Measurements from ENCODE around the gene FAM241B. TPM values are rescaled to one million over a fixed set of nuclear protein-coding genes. Genes with fewer than 3 reads are reported as not detected.

The FAM241B gene
- total RNA-seq, 1 donor from 2014 or later: 50.1 TPM

DNA sequence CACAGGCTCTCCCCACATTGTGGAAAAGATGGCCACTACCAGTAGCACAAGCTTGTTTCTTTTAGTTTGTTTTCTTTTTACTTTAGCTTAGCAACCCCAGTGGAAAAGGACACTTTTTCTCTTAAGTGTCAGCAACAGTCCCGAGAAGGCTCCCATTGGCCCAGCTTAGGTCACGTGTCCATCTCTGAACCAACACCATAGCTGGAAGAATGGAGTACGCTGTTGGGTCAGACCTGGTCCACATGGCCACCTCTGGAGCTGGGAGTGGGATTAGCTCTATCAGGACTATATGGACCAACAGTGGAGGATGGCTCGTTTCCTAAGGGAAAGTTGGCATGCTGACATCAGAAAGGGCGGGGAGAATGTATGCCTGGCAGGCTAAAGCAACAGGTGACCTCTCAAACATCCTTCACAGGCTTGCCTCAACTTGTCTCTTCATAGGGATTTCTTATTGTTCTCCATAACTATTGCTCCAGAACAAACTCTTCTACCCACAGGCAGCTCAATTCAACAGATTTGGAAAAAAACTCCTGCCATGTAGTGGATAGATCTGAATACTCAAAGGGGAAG, 29.2 kb upstream of the FAM241B start:
- Mint-ChIP-seq H3K27ac (ENCODE audit: unreplicated experiment) (no peak overlapping the region), H3K9me3 (ENCODE audit: unreplicated experiment) (no peaks in the 10 kb centered on the region), H3K27me3 (ENCODE audit: unreplicated experiment) (peaks cover 1% of the 10 kb centered on the region), H3K36me3 (ENCODE audit: unreplicated experiment) (peaks cover 6% of the 10 kb centered on the region), H3K4me3 (ENCODE audit: unreplicated experiment) (no peak overlapping the region), H3K4me1 (ENCODE audit: low read depth, unreplicated experiment) (no peaks in the 10 kb centered on the region)
- no peak for DNase-seq
- TF ChIP-seq, protein P1, sequence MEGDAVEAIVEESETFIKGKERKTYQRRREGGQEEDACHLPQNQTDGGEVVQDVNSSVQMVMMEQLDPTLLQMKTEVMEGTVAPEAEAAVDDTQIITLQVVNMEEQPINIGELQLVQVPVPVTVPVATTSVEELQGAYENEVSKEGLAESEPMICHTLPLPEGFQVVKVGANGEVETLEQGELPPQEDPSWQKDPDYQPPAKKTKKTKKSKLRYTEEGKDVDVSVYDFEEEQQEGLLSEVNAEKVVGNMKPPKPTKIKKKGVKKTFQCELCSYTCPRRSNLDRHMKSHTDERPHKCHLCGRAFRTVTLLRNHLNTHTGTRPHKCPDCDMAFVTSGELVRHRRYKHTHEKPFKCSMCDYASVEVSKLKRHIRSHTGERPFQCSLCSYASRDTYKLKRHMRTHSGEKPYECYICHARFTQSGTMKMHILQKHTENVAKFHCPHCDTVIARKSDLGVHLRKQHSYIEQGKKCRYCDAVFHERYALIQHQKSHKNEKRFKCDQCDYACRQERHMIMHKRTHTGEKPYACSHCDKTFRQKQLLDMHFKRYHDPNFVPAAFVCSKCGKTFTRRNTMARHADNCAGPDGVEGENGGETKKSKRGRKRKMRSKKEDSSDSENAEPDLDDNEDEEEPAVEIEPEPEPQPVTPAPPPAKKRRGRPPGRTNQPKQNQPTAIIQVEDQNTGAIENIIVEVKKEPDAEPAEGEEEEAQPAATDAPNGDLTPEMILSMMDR (IDR thresholded peaks at IDR 0.05; ENCODE audit: partially characterized antibody, unreplicated experiment): no peak

DNA sequence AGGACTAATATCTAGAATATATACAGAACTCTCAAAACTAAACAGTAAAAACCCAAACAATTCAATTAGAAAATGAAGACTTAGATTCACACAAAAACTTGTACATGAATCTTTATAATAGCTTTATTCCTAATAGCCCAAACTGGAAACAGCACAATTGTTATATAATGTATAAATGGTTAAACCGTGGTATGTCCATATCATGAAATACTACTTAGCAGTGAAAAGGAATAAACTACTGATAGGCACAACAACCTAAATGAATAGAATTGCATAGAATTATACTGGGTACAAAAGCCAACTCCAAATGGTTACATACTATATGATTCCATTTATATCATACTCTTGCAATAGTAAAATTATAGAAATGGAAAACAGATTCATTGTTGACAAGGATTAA, 21.0 kb upstream of the FAM241B start:
- no peak for DNase-seq
- Mint-ChIP-seq H3K27me3 (ENCODE audit: unreplicated experiment) (peaks cover 2% of the 10 kb centered on the region), H3K4me3 (ENCODE audit: unreplicated experiment) (no peak overlapping the region), H3K36me3 (ENCODE audit: unreplicated experiment) (peaks cover 6% of the 10 kb centered on the region), H3K4me1 (ENCODE audit: low read depth, unreplicated experiment) (no peaks in the 10 kb centered on the region), H3K27ac (ENCODE audit: unreplicated experiment) (no peak overlapping the region), H3K9me3 (ENCODE audit: unreplicated experiment) (no peaks in the 10 kb centered on the region)
- TF ChIP-seq, protein P1 (IDR thresholded peaks at IDR 0.05; ENCODE audit: partially characterized antibody, unreplicated experiment): no peak

DNA sequence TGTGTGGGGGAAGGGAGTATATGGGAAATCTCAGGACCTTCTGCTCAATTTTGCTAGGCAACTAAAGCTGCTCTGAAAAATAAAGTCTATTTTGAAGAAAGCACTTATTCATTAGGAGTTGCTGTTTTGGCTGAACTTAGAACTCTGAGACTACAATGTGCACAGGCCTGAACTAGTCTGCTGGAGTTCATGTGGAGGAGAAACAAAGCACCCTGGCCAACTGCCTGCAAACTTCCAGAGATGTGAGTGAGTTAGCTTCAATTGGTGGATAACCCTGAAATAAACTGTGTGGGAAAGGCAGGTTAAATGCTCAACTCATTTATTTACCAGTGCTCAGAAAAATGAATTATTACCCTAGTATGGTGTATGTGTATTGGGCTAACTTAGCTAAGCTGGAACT, 17.3 kb upstream of the FAM241B start:
- no peak for DNase-seq
- Mint-ChIP-seq H3K27me3 (ENCODE audit: unreplicated experiment) (peaks cover 2% of the 10 kb centered on the region), H3K9me3 (ENCODE audit: unreplicated experiment) (peaks cover 2% of the 10 kb centered on the region), H3K36me3 (ENCODE audit: unreplicated experiment) (peaks cover 9% of the 10 kb centered on the region), H3K27ac (ENCODE audit: unreplicated experiment) (no peak overlapping the region), H3K4me3 (ENCODE audit: unreplicated experiment) (no peak overlapping the region), H3K4me1 (ENCODE audit: low read depth, unreplicated experiment) (no peaks in the 10 kb centered on the region)
- TF ChIP-seq, protein P1 (IDR thresholded peaks at IDR 0.05; ENCODE audit: partially characterized antibody, unreplicated experiment): no peak

DNA sequence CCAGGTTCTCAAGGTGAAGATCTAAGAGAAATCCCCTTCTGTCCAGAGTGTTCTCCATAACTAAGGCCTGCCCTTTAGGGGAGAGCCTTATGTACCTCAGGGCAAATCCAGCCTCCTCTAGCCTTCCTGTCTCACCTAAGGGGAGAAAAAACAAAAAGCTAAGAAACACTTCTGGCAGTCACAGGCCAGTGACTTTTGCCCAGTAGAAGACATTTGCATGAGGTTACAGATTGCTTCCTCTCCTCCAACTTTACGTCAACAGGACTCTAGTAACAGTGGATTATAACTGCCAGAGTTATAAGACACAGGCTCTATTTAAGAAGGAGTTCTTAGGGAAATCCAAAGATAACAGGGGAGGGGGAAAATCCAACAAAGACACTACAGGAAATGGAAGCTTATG, 15.9 kb upstream of the FAM241B start:
- TF ChIP-seq, protein P1 (IDR thresholded peaks at IDR 0.05; ENCODE audit: partially characterized antibody, unreplicated experiment): no peak
- no peak overlapping the region for H3K4me3 Mint-ChIP-seq (ENCODE audit: unreplicated experiment)
- peaks cover 2% of the 10 kb centered on the region for H3K9me3 Mint-ChIP-seq (ENCODE audit: unreplicated experiment)
- DNase-seq: no peak
- H3K36me3 Mint-ChIP-seq (ENCODE audit: unreplicated experiment): peaks cover 9% of the 10 kb centered on the region
- peaks cover 2% of the 10 kb centered on the region for H3K27me3 Mint-ChIP-seq (ENCODE audit: unreplicated experiment)
- H3K27ac Mint-ChIP-seq (ENCODE audit: unreplicated experiment): no peak overlapping the region
- H3K4me1 Mint-ChIP-seq (ENCODE audit: low read depth, unreplicated experiment): no peaks in the 10 kb centered on the region

DNA sequence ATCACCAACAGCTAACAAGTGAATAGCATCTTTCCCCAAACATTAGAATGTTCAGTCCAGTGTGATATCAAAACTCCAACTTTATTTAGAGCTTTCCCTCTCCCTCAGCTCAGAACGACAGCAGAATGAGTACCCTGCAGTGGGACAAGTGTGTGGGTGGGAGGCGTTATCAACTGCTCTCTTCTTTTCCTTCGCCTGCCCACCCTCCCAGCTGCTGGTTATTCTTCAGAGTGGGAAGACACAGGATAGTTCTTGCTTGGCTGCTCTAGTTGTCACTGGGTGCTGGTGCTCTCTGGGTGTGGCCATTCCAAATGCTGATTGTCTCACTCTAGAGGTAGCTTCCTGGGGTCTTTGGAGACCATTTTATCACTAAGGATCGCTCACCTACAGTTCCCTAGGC, 13.7 kb upstream of the FAM241B start:
- H3K27ac Mint-ChIP-seq (ENCODE audit: unreplicated experiment): no peak overlapping the region
- no peaks in the 10 kb centered on the region for H3K27me3 Mint-ChIP-seq (ENCODE audit: unreplicated experiment)
- peaks cover 2% of the 10 kb centered on the region for H3K9me3 Mint-ChIP-seq (ENCODE audit: unreplicated experiment)
- H3K36me3 Mint-ChIP-seq (ENCODE audit: unreplicated experiment): peaks cover 9% of the 10 kb centered on the region
- TF ChIP-seq, protein P1 (IDR thresholded peaks at IDR 0.05; ENCODE audit: partially characterized antibody, unreplicated experiment): no peak
- no peaks in the 10 kb centered on the region for H3K4me1 Mint-ChIP-seq (ENCODE audit: low read depth, unreplicated experiment)
- no peak for DNase-seq
- no peak overlapping the region for H3K4me3 Mint-ChIP-seq (ENCODE audit: unreplicated experiment)
